Measurements from ENCODE around the gene APOBEC2.

DNA sequence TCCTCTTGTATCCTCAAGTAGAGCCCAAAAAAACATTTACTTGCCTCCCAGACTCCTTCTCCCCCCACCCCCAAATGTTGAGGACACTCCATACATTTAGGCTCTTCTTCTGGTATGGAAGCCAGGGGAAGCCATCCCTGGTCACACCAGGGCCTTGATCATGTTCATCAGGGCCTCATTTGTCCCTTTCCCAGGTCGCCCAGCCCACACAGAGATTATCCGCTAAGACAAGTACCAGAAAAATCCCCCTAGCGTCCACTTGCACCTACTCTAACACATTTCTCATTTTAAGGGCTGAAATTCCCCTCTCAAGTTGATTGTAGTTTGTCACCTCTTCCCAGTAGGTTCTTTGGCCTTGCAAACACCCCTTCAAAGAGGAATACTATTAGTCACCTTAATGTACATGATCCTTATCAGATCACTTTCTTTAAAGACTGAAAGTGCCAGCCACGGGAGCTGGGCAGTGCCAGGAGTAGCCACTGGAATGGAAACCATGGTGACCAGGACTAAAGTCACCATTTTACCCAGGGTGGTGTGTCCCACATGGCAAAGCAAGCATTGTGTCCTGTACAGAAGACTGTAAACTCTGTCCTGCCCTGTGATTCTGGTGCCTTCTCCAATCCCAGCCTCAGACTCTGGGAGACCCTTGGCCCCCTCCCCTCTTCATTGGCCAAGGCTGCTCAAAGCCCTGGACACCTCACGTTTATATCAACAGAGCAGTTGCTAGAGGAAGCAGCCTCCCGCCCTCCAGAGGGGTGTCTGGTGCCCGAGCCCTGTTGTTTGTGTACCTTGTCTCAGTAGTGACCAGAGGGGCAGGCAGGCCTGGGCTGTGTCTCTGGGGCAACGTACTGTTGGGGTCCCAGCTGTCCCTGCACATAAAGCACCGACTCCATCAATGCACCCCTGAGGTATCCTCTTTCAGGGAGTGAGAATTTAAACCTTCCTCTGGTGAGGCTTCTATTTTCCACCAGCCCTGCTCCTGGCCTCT lies 5.0 kb upstream of the APOBEC2 start:
- TF ChIP-seq PATZ1 (CRISPR knock-in tag; IDR thresholded peaks at IDR 0.05; ENCODE audit: borderline replicate concordance) (no peak), ZFP3 (CRISPR knock-in tag; IDR thresholded peaks at IDR 0.05) (no peak), ESRRG (CRISPR knock-in tag; IDR thresholded peaks at IDR 0.05) (no peak), ZNF8 (CRISPR knock-in tag; IDR thresholded peaks at IDR 0.05) (no peak), RARB (CRISPR knock-in tag; IDR thresholded peaks at IDR 0.05) (no peak), ZFP30 (CRISPR knock-in tag; IDR thresholded peaks at IDR 0.05) (no peak)
- TF ChIP-seq, protein P1, sequence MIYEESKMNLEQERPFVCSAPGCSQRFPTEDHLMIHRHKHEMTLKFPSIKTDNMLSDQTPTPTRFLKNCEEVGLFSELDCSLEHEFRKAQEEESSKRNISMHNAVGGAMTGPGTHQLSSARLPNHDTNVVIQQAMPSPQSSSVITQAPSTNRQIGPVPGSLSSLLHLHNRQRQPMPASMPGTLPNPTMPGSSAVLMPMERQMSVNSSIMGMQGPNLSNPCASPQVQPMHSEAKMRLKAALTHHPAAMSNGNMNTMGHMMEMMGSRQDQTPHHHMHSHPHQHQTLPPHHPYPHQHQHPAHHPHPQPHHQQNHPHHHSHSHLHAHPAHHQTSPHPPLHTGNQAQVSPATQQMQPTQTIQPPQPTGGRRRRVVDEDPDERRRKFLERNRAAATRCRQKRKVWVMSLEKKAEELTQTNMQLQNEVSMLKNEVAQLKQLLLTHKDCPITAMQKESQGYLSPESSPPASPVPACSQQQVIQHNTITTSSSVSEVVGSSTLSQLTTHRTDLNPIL (CRISPR knock-in tag; IDR thresholded peaks at IDR 0.05; ENCODE audit: low read depth), result no peak
